ENCODE results near the gene CLEC18A. TPM values are rescaled to one million over a fixed set of nuclear protein-coding genes. Genes with fewer than 3 reads are reported as not detected.
"Not testable (repeated sequence)": the region's sequence is repeated elsewhere in the genome, so short reads cannot be mapped to it uniquely, and the experiment has no call there.

The CLEC18A gene
- 1 to 10 TPM in 2 of 4 donors, under 1 TPM in 2; 0.48 to 2.7 (median 1.4) TPM for total RNA-seq

GRCh38 chr16:69951017-69951671 lies at the start of gene CLEC18A:
Gene CLEC18A (plus strand): TSS chr16:69951334. CDS start chr16:69951367, 33 bp downstream.
- ATAC-seq (ENCODE audit: low FRiP score): peak; percentile 46

GRCh38 chr16:69903865-69904415 lies 47.2 kb upstream of the CLEC18A start:
- DNase-seq (ENCODE audit: low spot score): no peak
- no peak for ATAC-seq (ENCODE audit: low FRiP score)
- TF ChIP-seq, protein P1, sequence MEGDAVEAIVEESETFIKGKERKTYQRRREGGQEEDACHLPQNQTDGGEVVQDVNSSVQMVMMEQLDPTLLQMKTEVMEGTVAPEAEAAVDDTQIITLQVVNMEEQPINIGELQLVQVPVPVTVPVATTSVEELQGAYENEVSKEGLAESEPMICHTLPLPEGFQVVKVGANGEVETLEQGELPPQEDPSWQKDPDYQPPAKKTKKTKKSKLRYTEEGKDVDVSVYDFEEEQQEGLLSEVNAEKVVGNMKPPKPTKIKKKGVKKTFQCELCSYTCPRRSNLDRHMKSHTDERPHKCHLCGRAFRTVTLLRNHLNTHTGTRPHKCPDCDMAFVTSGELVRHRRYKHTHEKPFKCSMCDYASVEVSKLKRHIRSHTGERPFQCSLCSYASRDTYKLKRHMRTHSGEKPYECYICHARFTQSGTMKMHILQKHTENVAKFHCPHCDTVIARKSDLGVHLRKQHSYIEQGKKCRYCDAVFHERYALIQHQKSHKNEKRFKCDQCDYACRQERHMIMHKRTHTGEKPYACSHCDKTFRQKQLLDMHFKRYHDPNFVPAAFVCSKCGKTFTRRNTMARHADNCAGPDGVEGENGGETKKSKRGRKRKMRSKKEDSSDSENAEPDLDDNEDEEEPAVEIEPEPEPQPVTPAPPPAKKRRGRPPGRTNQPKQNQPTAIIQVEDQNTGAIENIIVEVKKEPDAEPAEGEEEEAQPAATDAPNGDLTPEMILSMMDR (IDR thresholded peaks at IDR 0.05): no peak

More at GRCh38 chr16:69951017-69951671, at the start of gene CLEC18A:
- DNase-seq (ENCODE audit: low spot score): not testable (repeated sequence)

- DNase-seq (ENCODE audit: low spot score) (no peak), ATAC-seq (ENCODE audit: low FRiP score) (no peak)
- TF ChIP-seq, protein P1 (IDR thresholded peaks at IDR 0.05): no peak
These were observed 46.5 kb upstream of the CLEC18A start for GRCh38 chr16:69904495-69905170.

GRCh38 chr16:69905171-69905555 lies 46.0 kb upstream of the CLEC18A start:
- no peak for DNase-seq (ENCODE audit: low spot score)
- no peak for ATAC-seq (ENCODE audit: low FRiP score)
- TF ChIP-seq, protein P1 (IDR thresholded peaks at IDR 0.05): no peak

GRCh38 chr16:69906838-69907401 lies 44.2 kb upstream of the CLEC18A start:
- TF ChIP-seq, protein P1 (IDR thresholded peaks at IDR 0.05): no peak
- no peak for ATAC-seq (ENCODE audit: low FRiP score)
- no peak for DNase-seq (ENCODE audit: low spot score)

DNA sequence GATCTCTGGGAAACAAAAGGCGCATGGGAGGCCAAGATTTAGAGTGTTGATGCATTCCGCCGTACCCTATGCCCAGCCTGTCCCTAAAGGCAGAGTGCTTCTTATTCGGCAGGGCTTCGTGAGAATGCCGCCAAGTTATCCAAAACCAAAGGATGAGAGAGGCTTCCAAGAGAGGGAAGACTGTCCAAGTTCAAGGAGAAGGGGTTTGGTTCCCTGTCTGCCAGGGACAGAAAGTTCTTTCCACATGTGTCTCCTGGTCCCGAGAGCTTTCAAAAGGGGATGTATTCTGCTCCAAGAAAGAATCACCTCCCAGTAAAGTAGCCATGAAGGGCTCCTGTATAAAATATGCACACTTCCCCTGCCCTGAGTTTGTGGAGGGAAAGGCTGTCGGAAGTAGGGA lies 42.1 kb upstream of the CLEC18A start:
- ATAC-seq (ENCODE audit: low FRiP score): no peak
- DNase-seq (ENCODE audit: low spot score): no peak
- TF ChIP-seq, protein P1 (IDR thresholded peaks at IDR 0.05): no peak

- TF ChIP-seq, protein P1 (IDR thresholded peaks at IDR 0.05): no peak
- no peak for DNase-seq (ENCODE audit: low spot score)
- ATAC-seq (ENCODE audit: low FRiP score): no peak
These were observed 41.4 kb upstream of the CLEC18A start for GRCh38 chr16:69909760-69910159.
